ENCODE measurements around the gene ZSCAN20. TPM values are rescaled to one million over a fixed set of nuclear protein-coding genes. Genes with fewer than 3 reads are reported as not detected.
A peak's percentile ranks its signal among the peaks of the same experiment; 100 is the strongest.

The ZSCAN20 gene
- total and polyA plus RNA-seq, 12 donors = 0.84 to 12.7 (median 4.1) TPM

DNA sequence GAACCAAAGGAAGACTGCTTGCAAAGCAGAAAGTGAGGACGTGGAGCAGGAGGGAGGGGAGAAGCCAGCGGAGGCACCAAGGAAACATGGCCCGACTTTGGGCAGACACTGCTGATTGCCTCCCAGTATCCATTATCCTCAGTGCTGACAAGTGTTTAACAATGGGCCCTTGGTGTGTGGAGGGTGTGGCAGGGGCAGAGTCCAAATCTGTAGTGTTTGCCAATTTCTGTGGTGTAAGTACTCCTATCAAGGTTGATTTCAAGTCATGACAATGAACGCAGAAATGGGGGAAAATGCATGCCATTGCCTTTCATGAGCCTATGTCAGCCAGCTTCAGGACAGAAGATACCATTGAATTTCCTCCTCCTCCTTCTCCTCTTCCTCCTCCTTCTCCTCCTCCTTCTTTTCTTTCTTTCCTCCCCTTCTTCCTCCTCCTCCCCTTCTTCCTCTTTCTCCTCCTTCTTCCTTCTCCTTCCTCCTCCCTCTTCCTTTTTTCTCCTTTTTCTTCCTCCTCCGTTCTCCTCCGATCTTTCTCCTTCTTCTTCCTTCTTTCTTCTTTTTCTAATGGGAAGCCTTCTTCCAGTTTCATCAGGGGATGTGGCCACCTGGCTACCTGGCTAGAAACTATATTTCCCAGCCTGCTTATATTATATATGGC, 31.2 kb upstream of the ZSCAN20 start:
- no peaks in the 10 kb centered on the region for H3K27me3 ChIP-seq
- TF ChIP-seq, protein P1, sequence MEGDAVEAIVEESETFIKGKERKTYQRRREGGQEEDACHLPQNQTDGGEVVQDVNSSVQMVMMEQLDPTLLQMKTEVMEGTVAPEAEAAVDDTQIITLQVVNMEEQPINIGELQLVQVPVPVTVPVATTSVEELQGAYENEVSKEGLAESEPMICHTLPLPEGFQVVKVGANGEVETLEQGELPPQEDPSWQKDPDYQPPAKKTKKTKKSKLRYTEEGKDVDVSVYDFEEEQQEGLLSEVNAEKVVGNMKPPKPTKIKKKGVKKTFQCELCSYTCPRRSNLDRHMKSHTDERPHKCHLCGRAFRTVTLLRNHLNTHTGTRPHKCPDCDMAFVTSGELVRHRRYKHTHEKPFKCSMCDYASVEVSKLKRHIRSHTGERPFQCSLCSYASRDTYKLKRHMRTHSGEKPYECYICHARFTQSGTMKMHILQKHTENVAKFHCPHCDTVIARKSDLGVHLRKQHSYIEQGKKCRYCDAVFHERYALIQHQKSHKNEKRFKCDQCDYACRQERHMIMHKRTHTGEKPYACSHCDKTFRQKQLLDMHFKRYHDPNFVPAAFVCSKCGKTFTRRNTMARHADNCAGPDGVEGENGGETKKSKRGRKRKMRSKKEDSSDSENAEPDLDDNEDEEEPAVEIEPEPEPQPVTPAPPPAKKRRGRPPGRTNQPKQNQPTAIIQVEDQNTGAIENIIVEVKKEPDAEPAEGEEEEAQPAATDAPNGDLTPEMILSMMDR (IDR thresholded peaks at IDR 0.05) = no peak
- TF ChIP-seq POLR2A (IDR thresholded peaks at IDR 0.05) = no peak
- H3K36me3 ChIP-seq (replicated peaks in 1 of 2) = no peaks in the 10 kb centered on the region
- H3K9me3 ChIP-seq (replicated peaks in 1 of 3) = no peaks in the 10 kb centered on the region
- peaks cover 18 to 40% of the 10 kb centered on the region in 2 donors for H3K4me1 ChIP-seq (replicated peaks in 1 of 2)
- intact Hi-C loops (cut with DNase I) = no loop called here
- H3K27ac ChIP-seq = no peak overlapping the region
- WGBS, 4 donors = 77 to 88% (median 81%) methylated on average over 6 of the region's 6 CpGs
- no peak for DNase-seq
- H3K4me3 ChIP-seq = no peak overlapping the region

DNA sequence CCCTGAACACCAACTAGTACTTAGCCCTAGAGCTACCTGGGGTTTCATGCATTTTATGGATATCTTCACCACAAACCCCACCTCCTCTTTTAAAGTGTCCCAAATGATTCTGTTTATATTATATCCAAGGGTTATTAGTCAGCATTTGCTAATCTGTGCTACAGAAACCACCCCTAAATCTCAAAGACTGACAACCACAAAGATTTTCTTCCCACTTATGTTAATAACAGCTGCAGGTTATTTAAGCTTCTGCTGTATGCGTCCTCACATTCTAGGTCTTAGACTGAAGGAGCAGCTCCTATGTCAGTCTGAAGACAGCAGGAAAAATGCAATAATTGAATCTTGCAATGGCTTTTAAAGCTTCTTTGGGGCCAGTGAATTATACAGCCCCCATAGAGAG, 30.3 kb upstream of the ZSCAN20 start:
- Histone ChIP-seq H3K27me3 (no peaks in the 10 kb centered on the region), H3K4me1 (replicated peaks in 1 of 2) (peaks cover 18 to 37% of the 10 kb centered on the region in 2 donors), H3K9me3 (replicated peaks in 1 of 3) (no peaks in the 10 kb centered on the region), H3K27ac (peak overlapping the region in 1 of 5 donors; percentile 64), H3K36me3 (replicated peaks in 1 of 2) (no peaks in the 10 kb centered on the region), H3K4me3 (no peak overlapping the region)
- TF ChIP-seq, protein P1 (IDR thresholded peaks at IDR 0.05) = no peak
- TF ChIP-seq POLR2A (IDR thresholded peaks at IDR 0.05) = no peak
- intact Hi-C loops (cut with DNase I) = no loop called here
- no peak for DNase-seq
- WGBS, 4 donors = 86 to 91% (median 87%) methylated on average over 1 of the region's 1 CpG

DNA sequence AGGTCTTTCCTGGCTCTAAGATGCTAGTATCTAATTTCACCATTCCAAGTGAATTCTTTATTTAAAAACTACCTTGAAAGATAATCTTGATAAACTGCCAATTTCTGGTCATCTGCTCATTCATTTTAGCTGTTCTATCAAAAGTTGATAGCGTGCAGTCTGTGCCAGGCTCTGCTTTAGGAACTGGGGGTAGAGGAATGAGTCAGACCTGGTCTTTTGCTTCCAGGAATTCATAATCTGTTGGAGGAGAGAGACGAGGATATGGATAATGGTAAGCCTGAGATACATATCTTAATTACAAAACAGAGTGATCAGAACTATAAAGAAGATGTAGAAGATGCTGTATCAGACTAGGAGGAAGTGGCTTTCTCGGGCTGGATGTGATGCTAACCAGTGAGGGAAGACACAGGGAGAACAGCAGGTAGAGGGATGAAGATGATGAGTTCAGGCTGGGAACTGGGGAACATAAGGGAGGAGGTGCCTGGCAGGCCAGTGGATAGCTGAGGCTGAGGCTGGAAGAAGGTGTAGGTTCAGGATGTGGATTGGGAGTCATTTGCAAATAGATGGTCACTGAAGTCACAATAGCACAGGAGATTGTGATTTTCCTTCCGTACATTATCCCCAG, 29.3 kb upstream of the ZSCAN20 start:
- H3K27ac ChIP-seq = peak overlapping the region in 4 of 5 donors; percentile 58 to 86 (median 67)
- TF ChIP-seq POLR2A (IDR thresholded peaks at IDR 0.05) = no peak
- TF ChIP-seq, protein P1 (IDR thresholded peaks at IDR 0.05) = no peak
- 18 to 24% (median 20%) methylated on average over 4 of the region's 4 CpGs for WGBS, 4 donors
- no peaks in the 10 kb centered on the region for H3K9me3 ChIP-seq (replicated peaks in 1 of 3)
- peaks cover 18 to 31% of the 10 kb centered on the region in 2 donors for H3K4me1 ChIP-seq (replicated peaks in 1 of 2)
- no peaks in the 10 kb centered on the region for H3K36me3 ChIP-seq (replicated peaks in 1 of 2)
- no peak overlapping the region for H3K4me3 ChIP-seq
- no peaks in the 10 kb centered on the region for H3K27me3 ChIP-seq
- peak in 6 of 7 donors; percentile 37 to 77 (median 70) for DNase-seq
- intact Hi-C loops (cut with DNase I) = no loop called here

DNA sequence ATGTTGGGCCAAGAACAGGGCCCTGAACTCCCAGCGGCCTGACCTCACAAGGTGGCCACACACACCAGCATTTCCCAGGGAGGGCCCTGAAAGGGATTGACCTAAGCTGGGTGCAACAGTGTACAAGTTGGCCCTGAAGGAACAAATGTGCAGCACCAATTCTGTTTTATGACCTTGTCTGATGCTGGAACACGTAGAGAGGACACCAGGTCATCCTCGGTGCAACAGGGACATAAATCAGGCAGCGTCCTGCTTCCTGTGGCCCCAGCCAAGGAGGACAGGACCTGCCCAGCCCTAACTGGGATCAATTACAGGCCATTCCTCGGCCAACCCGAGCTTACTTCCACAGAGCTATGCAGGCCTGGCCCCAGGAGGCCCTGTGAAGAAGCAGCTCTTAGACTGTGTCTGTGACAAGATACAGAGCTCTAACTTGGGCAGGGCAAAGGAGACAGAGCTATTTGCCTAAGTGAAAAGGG, 28.7 kb upstream of the ZSCAN20 start:
- peak; percentile 65 to 95 (median 90) for DNase-seq
- Histone ChIP-seq H3K4me3 (no peak overlapping the region), H3K9me3 (replicated peaks in 1 of 3) (no peaks in the 10 kb centered on the region), H3K27ac (peak overlapping the region; percentile 43 to 86 (median 64)), H3K27me3 (no peaks in the 10 kb centered on the region), H3K4me1 (replicated peaks in 1 of 2) (peaks cover 18 to 31% of the 10 kb centered on the region in 2 donors), H3K36me3 (replicated peaks in 1 of 2) (no peaks in the 10 kb centered on the region)
- intact Hi-C loops (cut with DNase I) = no loop called here
- peak in 1 of 2 donors; percentile 45 for TF ChIP-seq POLR2A (IDR thresholded peaks at IDR 0.05)
- TF ChIP-seq, protein P1 (IDR thresholded peaks at IDR 0.05) = no peak
- 0 to 33% (median 21%) methylated on average over 1 to 6 of the region's 6 CpGs for WGBS, 4 donors
